HepG2 (cell line): ENCODE measurements around the gene GRM8.

ENCODE experiments used
- CTCF ChIP-seq: sonication (generic); formaldehyde crosslinking; IDR thresholded peaks from 2 replicates; pipeline ENCODE4 v1.5.0; 2020; ENCODE audit warnings: mild to moderate bottlenecking, missing genetic modification reagents, moderate library complexity
- ESRRA ChIP-seq: sonication (generic); formaldehyde crosslinking; IDR thresholded peaks from 2 replicates; pipeline ENCODE4 v1.5.1; 2020; ENCODE audit warnings: mild to moderate bottlenecking, low read depth, missing genetic modification reagents
- FOXA1 ChIP-seq, 2 experiments: fragments of 450-650 bp in 1 of 2; sonication (generic) in 1 of 2; formaldehyde crosslinking in 1 of 2; IDR thresholded peaks; 2 replicates each; pipeline versions ENCODE4 v1.4.0 to v1.6.1; 2016 to 2020; ENCODE audit warnings: missing genetic modification reagents in 1 of 2
- NONO ChIP-seq, 2 experiments: fragments of 450-650 bp in 1 of 2; sonication (generic) in 1 of 2; formaldehyde crosslinking in 1 of 2; IDR thresholded peaks in 1 of 2; conservative IDR thresholded peaks in 1 of 2; 2 replicates each; pipeline versions ENCODE4 v1.6.1 to v1.8.0; 2017 to 2022; ENCODE audit warnings: mild to moderate bottlenecking in 1 of 2, missing genetic modification reagents in 1 of 2, moderate library complexity in 1 of 2
- NR2C2 ChIP-seq: sonication (generic); formaldehyde crosslinking; IDR thresholded peaks from 2 replicates; pipeline ENCODE4 v1.4.0; 2020; ENCODE audit warnings: missing genetic modification reagents, mild to moderate bottlenecking, moderate library complexity, borderline replicate concordance
- POLR2A ChIP-seq, 2 experiments: IDR thresholded peaks; 2 replicates each; pipeline ENCODE4 v1.6.1; 2011; ENCODE audit warnings: low read depth in 2 of 2, low read length in 2 of 2, mild to moderate bottlenecking in 1 of 2, moderate library complexity in 1 of 2; ENCODE audit not compliant: insufficient read depth in 1 of 2
- PRDM4 ChIP-seq: sonication (generic); formaldehyde crosslinking; IDR thresholded peaks from 2 replicates; pipeline ENCODE4 v1.9.0; 2021; ENCODE audit warnings: missing genetic modification reagents, borderline replicate concordance
- ZNF30 ChIP-seq: sonication (generic); formaldehyde crosslinking; IDR thresholded peaks from 2 replicates; pipeline ENCODE4 v1.5.0; 2020; ENCODE audit warnings: mild to moderate bottlenecking, missing genetic modification reagents
- ZNF362 ChIP-seq: sonication (generic); formaldehyde crosslinking; IDR thresholded peaks from 2 replicates; pipeline ENCODE4 v1.4.0; 2020; ENCODE audit warnings: missing genetic modification reagents, mild to moderate bottlenecking, borderline replicate concordance
- ZNF746 ChIP-seq: sonication (generic); formaldehyde crosslinking; IDR thresholded peaks from 2 replicates; pipeline ENCODE4 v1.8.0; 2022; ENCODE audit warnings: mild to moderate bottlenecking, missing genetic modification reagents
- TF ChIP-seq, protein P1 (sequence below): sonication (generic); formaldehyde crosslinking; conservative IDR thresholded peaks from 2 replicates; pipeline ENCODE4 v1.4.0; 2020; ENCODE audit warnings: missing genetic modification reagents
- TF ChIP-seq, protein P2 (sequence below), 2 experiments: fragments of 450-650 bp in 1 of 2; sonication (generic) in 1 of 2; formaldehyde crosslinking in 1 of 2; IDR thresholded peaks; 2 replicates each; pipeline versions ENCODE4 v1.6.1 to v1.8.0; 2016 to 2022; ENCODE audit warnings: antibody characterized with exemption in 1 of 2, mild to moderate bottlenecking in 1 of 2, missing genetic modification reagents in 1 of 2
- TF ChIP-seq, protein P3 (sequence below): sonication (generic); formaldehyde crosslinking; IDR thresholded peaks from 2 replicates; pipeline ENCODE4 v1.8.1; 2023; ENCODE audit warnings: mild to moderate bottlenecking, missing genetic modification reagents

DNA sequence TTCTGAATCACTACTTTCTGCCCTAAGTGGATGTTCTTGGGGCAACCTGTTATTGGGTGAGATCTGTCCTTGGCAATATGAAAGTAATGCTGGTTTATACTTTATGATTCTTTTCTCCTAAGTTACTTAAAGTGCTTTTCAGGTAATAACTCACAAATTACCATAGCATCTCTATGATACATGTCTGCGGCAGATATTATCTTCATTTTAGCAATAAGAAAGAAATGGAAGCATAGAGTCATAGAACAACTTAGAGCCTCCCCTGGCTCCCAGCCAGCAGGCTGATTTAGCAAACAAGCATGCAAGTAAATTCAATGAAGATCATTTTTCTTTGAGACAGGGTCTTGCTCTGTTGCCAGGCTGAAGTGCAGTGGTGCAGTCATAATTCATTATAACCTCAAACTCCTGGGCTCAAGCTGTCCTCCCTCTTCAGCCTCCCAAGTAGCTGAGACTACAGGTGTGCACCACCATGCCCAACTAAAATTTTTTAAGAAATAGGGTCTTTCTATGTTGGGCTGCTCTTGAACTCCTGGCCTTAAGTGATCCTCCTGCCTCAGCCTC, 38.1 kb upstream of the GRM8 start:
- TF ChIP-seq CTCF (CRISPR knock-in tag) (no peak), ESRRA (CRISPR knock-in tag) (no peak), NR2C2 (CRISPR knock-in tag) (no peak), ZNF746 (CRISPR knock-in tag) (no peak), ZNF30 (no peak), POLR2A (IDR thresholded peaks at IDR 0.05; ENCODE audit: insufficient read depth in 1 of 2, low read depth in 2 of 2, low read length in 2 of 2) (no peak), ZNF362 (CRISPR knock-in tag) (no peak), PRDM4 (no peak), FOXA1 (IDR thresholded peaks at IDR 0.05) (no peak), FOXA1 (CRISPR knock-in tag; IDR thresholded peaks at IDR 0.05) (no peak), NONO (IDR thresholded peaks at IDR 0.05) (no peak), NONO (CRISPR knock-in tag; conservative IDR thresholded peaks at IDR 0.05) (no peak)
- TF ChIP-seq, protein P1, sequence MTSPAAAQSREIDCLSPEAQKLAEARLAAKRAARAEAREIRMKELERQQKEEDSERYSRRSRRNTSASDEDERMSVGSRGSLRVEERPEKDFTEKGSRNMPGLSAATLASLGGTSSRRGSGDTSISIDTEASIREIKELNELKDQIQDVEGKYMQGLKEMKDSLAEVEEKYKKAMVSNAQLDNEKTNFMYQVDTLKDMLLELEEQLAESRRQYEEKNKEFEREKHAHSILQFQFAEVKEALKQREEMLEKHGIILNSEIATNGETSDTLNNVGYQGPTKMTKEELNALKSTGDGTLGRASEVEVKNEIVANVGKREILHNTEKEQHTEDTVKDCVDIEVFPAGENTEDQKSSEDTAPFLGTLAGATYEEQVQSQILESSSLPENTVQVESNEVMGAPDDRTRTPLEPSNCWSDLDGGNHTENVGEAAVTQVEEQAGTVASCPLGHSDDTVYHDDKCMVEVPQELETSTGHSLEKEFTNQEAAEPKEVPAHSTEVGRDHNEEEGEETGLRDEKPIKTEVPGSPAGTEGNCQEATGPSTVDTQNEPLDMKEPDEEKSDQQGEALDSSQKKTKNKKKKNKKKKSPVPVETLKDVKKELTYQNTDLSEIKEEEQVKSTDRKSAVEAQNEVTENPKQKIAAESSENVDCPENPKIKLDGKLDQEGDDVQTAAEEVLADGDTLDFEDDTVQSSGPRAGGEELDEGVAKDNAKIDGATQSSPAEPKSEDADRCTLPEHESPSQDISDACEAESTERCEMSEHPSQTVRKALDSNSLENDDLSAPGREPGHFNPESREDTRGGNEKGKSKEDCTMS: no peak
- TF ChIP-seq, protein P2, sequence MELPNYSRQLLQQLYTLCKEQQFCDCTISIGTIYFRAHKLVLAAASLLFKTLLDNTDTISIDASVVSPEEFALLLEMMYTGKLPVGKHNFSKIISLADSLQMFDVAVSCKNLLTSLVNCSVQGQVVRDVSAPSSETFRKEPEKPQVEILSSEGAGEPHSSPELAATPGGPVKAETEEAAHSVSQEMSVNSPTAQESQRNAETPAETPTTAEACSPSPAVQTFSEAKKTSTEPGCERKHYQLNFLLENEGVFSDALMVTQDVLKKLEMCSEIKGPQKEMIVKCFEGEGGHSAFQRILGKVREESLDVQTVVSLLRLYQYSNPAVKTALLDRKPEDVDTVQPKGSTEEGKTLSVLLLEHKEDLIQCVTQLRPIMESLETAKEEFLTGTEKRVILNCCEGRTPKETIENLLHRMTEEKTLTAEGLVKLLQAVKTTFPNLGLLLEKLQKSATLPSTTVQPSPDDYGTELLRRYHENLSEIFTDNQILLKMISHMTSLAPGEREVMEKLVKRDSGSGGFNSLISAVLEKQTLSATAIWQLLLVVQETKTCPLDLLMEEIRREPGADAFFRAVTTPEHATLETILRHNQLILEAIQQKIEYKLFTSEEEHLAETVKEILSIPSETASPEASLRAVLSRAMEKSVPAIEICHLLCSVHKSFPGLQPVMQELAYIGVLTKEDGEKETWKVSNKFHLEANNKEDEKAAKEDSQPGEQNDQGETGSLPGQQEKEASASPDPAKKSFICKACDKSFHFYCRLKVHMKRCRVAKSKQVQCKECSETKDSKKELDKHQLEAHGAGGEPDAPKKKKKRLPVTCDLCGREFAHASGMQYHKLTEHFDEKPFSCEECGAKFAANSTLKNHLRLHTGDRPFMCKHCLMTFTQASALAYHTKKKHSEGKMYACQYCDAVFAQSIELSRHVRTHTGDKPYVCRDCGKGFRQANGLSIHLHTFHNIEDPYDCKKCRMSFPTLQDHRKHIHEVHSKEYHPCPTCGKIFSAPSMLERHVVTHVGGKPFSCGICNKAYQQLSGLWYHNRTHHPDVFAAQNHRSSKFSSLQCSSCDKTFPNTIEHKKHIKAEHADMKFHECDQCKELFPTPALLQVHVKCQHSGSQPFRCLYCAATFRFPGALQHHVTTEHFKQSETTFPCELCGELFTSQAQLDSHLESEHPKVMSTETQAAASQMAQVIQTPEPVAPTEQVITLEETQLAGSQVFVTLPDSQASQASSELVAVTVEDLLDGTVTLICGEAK (IDR thresholded peaks at IDR 0.05): no peak
- TF ChIP-seq, protein P2 (CRISPR knock-in tag; IDR thresholded peaks at IDR 0.05): no peak
- TF ChIP-seq, protein P3, sequence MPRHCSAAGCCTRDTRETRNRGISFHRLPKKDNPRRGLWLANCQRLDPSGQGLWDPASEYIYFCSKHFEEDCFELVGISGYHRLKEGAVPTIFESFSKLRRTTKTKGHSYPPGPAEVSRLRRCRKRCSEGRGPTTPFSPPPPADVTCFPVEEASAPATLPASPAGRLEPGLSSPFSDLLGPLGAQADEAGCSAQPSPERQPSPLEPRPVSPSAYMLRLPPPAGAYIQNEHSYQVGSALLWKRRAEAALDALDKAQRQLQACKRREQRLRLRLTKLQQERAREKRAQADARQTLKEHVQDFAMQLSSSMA (CRISPR knock-in tag): no peak
